HG02852 (cell line): ENCODE data around the gene ITPR1.

ENCODE experiments used
- ATAC-seq: cut with Tn5 transposase; IDR thresholded peaks from one replicate; pipeline ENCODE4 v1.9.1; 2021; ENCODE audit warnings: mild to moderate bottlenecking, moderate library complexity; ENCODE audit not compliant: unreplicated experiment

Gene ITPR1

DNA sequence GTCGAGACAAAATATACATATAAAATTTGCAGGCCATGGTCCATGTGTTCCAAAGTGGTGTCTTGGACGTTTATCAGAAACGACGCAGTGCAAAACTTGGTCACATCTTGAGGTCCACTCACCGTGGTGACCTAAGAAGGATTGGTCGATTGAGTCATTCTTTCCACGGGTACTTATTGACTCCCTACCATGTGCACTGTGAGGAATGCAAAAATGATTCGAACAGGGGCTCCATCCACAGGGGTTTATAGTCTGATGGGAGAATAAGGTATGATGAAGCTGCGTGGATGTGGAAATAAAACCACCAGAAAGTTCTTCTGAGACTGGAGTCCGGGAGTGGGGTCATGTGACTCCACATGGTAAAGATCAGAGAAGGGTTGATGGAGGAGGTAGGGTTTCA lies 185.2 kb downstream of the ITPR1 start:
- ATAC-seq: no peak

DNA sequence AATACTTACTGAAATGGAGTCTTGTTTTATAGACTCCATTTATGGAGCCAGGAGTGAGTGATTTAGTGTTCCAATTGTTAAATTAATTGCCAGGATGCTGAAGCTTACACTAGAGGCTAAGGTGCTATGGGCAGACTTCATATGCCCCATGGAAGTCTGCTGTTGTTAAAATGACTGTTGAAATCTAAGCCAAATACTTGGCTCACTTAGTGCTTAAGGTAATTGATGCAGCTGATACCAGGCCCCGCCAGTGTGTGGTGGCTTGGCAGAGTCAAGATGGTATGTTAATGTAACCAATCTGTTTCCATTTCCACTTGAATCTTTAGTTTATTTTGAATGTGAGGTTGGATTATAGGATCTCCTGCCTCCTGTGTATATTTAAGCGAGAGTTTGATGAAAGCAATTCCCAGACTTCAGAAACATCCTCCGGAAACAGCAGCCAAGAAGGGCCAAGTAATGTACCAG lies 187.1 kb downstream of the ITPR1 start:
- no peak for ATAC-seq

- ATAC-seq: no peak
Observed at GRCh38 chr3:4680871-4681300, 187.7 kb downstream of the ITPR1 start.

DNA sequence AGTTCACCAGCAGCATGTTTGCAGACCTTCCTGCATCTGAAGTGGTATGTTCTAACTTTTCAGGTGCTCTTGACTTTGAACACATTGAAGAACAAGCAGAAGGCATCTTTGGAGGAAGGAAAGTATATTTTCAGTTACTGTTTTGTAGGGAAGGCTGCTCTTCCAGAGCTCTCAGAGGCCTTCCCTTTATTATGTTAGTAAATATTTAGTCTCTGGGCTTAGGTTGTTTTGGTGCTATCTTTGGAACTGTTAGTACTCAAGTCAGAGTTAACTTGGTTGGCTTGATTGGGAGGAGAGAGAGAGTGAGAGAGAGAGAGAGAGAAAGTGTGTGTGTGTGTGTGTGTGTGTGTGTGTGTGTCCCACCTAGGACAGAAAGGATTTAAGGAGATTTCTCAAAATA lies 188.2 kb downstream of the ITPR1 start:
- ATAC-seq: no peak

DNA sequence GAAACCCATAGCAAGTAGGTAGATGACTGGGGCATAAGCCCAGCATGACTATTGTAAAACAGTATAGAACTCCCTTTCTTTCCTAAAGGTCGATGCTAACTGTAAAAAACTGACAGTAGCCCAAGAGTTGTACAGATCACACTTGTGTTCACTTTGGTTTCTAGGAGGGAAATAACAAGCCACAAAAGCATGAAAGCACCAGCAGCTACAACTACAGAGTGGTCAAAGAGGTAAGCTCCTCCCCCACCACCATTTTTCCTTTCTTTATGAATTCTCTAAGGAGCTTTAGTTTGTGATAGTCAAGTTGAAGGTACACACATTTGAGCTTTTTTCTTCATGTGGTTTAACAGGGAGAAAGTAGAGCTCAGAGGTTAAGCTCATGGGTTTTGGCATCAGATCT lies 191.0 kb downstream of the ITPR1 start:
- ATAC-seq: no peak

- no peak for ATAC-seq
Observed at GRCh38 chr3:4684976-4685375, 191.8 kb downstream of the ITPR1 start.

- ATAC-seq: no peak
Observed at GRCh38 chr3:4685673-4686345, 192.7 kb downstream of the ITPR1 start.

DNA sequence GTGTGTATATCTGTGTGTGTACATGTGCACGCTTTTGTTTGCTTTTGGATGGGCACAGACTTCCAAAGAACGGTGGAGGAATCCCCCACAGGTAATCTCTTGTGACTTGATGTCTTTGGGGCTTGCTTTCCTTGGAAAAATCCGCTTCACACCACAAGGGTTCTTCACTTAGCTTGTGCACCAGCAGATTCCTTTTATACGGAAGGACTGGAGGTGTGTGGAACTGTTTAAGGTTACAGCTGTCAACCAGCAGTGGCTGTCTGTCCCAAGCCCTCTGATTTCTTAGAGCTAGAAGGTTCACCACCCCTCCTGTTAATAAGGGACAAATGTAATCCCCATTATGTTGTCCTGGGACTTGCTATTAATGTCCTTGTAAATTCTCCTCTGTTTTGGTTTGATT lies 193.5 kb downstream of the ITPR1 start:
- no peak for ATAC-seq

- no peak for ATAC-seq
Observed at GRCh38 chr3:4687167-4687566, 194.0 kb downstream of the ITPR1 start.

DNA sequence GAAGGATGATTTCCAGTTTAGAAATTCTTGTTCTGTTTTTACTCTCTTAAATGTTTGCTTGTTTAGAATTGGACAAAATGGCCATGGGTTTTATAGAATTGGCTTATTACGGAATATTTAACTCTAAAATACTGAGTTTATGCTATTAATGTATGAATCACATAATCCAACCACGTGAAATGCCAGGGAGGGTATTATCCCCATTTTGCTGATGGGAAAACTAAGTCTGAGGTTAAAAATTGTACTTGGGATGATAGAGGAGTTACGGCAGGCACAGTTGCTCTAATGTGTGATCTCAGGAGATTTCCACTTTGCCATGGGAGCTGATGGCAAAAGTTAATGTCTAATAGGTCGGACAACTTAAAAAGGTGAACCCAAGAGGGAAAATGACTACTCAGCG lies 194.4 kb downstream of the ITPR1 start:
- ATAC-seq: no peak

DNA sequence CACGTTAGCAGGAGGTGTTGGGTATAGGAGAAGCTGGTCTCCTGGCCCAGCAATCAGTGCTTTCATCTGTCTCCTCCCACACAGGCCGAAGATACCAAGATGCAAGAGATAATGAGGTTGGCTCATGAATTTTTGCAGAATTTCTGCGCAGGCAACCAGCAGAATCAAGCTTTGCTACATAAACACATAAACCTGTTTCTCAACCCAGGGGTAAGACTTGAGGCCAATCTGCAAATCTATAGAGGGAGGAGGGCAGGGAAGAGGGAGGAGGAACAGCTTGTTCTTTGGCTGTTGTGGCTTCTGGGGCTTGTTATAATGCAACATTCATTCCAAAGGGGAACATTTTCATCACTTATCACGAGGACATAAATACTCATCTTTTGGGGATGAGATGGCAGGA lies 195.3 kb downstream of the ITPR1 start:
- ATAC-seq: no peak

- no peak for ATAC-seq
Observed at GRCh38 chr3:4689021-4689420, 195.9 kb downstream of the ITPR1 start.

DNA sequence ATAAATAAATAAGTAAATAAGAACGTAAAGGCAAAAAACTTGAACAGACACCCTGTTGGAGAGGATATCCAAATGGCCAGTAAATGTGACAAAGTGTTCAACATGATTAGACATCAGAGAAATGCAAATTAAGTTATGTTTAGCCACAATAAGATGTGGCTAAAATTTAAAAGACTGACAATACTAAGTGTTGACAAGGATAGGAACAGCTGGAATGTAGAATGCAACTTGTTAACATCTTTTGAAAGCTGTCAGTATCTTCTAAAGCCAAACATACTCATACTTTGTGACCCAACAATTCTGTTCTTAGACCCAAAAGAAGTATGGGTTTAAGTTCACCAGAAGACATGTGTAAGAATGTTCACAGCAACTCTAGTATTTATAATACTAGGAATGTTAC lies 197.1 kb downstream of the ITPR1 start:
- ATAC-seq: no peak

GRCh38 chr3:4693620-4694019 lies 200.5 kb downstream of the ITPR1 start:
- ATAC-seq: peak; percentile 97

DNA sequence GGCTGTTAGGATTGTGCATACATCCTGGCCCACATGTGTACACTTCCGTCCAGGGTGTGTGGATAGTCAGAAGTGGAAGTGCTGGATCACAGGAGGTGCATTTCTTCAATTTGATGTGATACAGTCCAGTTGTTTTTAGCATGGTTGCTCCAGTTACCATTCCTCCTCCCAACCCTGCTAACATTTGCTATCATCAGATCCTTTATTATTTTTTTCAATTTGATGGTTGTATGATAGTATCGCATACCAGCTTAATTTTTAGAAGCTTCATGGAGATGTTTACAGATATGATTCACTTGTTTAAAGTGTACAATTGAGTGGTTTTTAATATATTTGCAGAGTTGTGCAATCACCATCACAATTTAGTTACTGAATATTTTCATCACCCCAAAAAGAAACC lies 202.7 kb downstream of the ITPR1 start:
- ATAC-seq: no peak

DNA sequence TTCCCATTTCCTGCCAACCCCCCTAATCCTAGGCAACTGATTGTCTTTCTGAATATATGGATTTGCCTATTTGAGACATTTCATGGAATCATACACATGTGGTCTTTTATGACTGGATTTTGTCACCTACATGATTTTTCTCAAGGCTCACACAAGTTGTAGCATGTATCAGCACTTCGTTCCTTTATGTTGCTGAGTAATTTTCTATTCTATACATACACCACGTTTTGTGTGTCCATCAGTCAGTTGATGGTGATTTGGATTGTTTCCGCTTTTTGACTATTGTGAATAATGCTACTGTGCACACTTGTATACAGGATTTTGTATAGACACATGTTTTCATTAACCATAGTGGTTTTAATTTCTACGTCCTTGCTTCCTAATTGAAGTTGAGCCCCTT lies 203.1 kb downstream of the ITPR1 start:
- ATAC-seq: no peak

GRCh38 chr3:4698125-4698821 lies 205.1 kb downstream of the ITPR1 start:
- no peak for ATAC-seq

DNA sequence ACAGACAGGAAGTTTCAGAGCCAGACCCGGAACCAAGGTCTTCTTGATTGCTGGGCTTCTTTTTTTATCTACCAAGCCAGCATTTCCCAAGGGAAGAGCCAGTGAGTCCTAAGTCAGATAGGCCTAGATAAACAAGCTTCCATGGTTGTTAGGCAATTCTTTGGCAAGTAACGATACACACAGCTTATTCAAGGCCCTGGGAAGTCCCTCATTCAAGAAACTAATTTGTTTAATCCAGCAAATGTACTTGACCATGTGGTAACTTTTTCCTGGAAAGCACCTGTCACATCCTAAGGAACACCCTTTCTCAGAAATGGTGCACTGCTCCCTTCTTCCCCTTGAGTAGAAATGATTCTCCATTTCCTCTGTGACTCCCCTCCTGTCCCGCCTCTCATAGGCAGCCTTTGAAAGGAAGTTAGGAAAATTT lies 209.9 kb downstream of the ITPR1 start:
- ATAC-seq: no peak

DNA sequence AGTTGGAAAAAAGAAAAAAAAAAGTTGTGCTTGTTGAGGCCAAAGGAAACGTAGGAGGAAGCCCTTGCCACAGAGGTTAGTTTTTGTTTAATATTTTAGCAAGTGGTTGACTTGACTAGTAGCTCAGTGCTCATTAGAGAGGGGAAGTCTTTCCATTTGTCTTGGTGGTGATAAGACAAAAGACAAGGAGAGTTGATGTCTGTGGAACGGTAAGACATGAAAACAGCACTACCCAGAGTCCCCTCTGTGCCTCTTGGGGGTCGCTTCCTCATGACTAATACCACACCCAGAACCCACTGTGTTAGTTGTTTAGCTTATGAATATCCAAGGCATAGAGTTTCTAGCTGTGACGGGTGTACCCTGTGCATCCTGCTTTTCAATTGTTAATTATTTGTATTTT lies 211.4 kb downstream of the ITPR1 start:
- ATAC-seq: no peak

GRCh38 chr3:4707324-4707723 lies 214.2 kb downstream of the ITPR1 start:
- ATAC-seq: no peak

- ATAC-seq: no peak
Observed at GRCh38 chr3:4708230-4708629, 215.1 kb downstream of the ITPR1 start.

- ATAC-seq: no peak
Observed at GRCh38 chr3:4709341-4709740, 216.2 kb downstream of the ITPR1 start.

- ATAC-seq: no peak
Observed at GRCh38 chr3:4710191-4710590, 217.0 kb downstream of the ITPR1 start.
